Measurements from ENCODE around the gene MORC2. TPM values are rescaled to one million over a fixed set of nuclear protein-coding genes. Genes with fewer than 3 reads are reported as not detected.

Gene MORC2
- total and polyA plus RNA-seq, 5 experiments from 2014 or later: 6.1 to 51.2 (median 22.3) TPM

DNA sequence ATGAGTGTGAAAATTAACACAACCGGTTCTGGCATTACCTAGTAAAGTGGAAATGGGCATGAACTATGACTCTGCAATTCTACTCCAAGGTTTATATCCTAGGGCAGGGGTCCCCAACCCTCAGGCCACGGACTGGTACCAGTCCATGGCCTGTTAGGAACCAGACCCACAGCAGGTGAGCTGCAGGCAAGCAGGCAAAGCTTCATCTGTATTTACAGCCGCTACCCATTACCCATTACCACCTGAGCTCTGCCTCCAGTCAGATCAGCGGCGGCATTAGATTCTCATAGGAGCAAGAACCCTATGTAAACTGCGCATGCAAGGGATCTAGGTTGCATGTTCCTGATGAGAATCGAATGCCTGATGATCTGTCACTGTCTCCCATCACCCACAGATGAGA lies 49.8 kb downstream of the MORC2 start:
- H3K27me3 Mint-ChIP-seq: peaks cover 0 to 2% (median 0%) of the 10 kb centered on the region in 5 donors
- POLR2A ChIA-PET: no interaction called here
- H3K27ac Mint-ChIP-seq: no peak overlapping the region

DNA sequence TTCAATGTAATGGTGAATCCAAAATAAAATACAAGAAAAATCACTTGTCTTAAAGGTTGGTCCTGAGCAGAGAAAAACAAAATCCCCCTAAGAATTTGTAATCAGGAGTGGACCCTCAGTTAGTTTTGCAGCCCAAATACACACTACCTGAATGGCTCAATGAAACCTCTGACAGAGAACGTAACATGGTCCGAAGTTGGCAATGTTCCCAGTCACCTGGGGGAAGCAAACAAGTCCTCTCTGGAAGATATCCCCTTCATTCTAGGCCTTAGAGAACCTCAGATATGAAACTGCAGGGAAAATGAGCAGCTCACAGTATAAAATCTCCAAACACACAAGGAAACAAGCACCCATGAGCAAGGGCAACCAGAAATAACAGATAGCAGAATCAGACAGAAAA lies 58.2 kb downstream of the MORC2 start:
- no peak for DNase-seq
- ATAC-seq: no peak

More for the DNA sequence above, 49.8 kb downstream of the MORC2 start:
- Mint-ChIP-seq H3K9me3 (peaks cover 0 to 7% (median 0%) of the 10 kb centered on the region in 9 donors), H3K4me3 (peak overlapping the region in 1 of 10 donors; percentile 14), H3K4me1 (peaks cover 7 to 25% (median 15%) of the 10 kb centered on the region in 4 donors), H3K36me3 (peaks cover 0 to 16% (median 14%) of the 10 kb centered on the region in 3 donors)
- ATAC-seq (no peak), DNase-seq (no peak)

DNA sequence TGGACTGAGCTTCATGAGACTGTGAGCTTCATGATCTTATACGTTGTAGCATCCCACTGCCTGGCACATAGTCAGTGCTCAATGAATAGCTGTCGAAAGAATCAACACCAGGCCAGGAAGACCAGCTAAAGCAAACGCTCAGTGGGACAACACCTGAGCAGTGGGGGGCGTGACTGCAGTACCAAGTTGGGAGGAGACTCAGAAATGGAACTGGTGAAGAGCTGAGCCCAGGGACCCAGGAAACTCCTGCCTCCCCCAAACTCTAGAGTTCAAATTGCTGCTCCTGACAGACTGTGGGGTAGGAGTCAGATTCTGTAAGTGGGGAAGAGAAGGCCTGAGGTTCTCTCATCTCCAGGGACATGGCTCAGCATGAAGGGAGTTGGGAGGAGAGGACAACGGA lies 59.3 kb downstream of the MORC2 start:
- Mint-ChIP-seq H3K4me1 (peaks cover 0 to 2% (median under 1%) of the 10 kb centered on the region in 4 donors), H3K9me3 (peaks cover 0 to 3% (median 0%) of the 10 kb centered on the region in 9 donors), H3K4me3 (no peak overlapping the region), H3K27me3 (no peaks in the 10 kb centered on the region), H3K36me3 (peaks cover under 1 to 51% (median 26%) of the 10 kb centered on the region in 3 donors), H3K27ac (peak overlapping the region in 2 of 10 donors; percentile 15 to 51)
- no peak for ATAC-seq
- POLR2A ChIA-PET: interaction anchor here (1.3 kb wide), 1 partner anchor 13 kb away, joined by 3 read pairs; no protein-coding TSS in a partner anchor
- DNase-seq: no peak

More for the DNA sequence above, 58.2 kb downstream of the MORC2 start:
- H3K4me1 Mint-ChIP-seq: peaks cover 0 to 2% (median under 1%) of the 10 kb centered on the region in 4 donors
- peak overlapping the region in 1 of 10 donors; percentile 22 for H3K27ac Mint-ChIP-seq
- H3K27me3 Mint-ChIP-seq: no peaks in the 10 kb centered on the region
- peak overlapping the region in 1 of 10 donors; percentile 3 for H3K4me3 Mint-ChIP-seq
- POLR2A ChIA-PET: interaction anchor here (1.3 kb wide), 1 partner anchor 12 kb away, joined by 3 read pairs; no protein-coding TSS in a partner anchor
- H3K9me3 Mint-ChIP-seq: peaks cover 0 to 5% (median 0%) of the 10 kb centered on the region in 9 donors
- peaks cover 0 to 48% (median 21%) of the 10 kb centered on the region in 3 donors for H3K36me3 Mint-ChIP-seq

DNA sequence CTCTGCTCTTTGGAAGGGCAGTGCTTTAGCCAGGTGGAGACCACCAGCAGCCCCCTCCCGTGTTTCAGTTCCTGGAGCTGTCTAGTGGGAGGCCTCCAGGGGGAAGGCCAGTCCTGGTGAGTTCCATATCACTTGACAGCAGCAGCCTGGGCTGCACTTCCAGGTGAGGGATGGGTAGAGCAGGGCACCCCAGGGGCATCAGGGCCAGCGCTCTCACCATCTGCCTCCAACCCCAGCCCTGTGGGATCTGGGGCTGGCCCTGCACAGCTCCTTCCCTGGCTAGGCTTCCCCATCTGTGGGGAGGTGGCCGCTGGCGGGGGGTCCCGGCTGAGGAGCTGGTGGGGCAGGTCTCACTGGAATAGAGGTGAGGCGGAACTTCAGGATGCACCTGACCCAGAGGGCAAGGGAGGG lies 60.5 kb downstream of the MORC2 start:
- DNase-seq (no peak), ATAC-seq (no peak)
- Mint-ChIP-seq H3K4me1 (peaks cover 2 to 4% (median 3%) of the 10 kb centered on the region in 4 donors), H3K27me3 (no peaks in the 10 kb centered on the region), H3K4me3 (no peak overlapping the region), H3K36me3 (peaks cover 6 to 59% (median 26%) of the 10 kb centered on the region in 3 donors), H3K9me3 (peaks cover 0 to 3% (median 0%) of the 10 kb centered on the region in 9 donors), H3K27ac (no peak overlapping the region)
- POLR2A ChIA-PET: interaction anchor here (0.5 to 1.0 kb wide), 2 partner anchors 17 to 162 kb away, joined by 3 to 4 read pairs; no protein-coding TSS in a partner anchor

DNA sequence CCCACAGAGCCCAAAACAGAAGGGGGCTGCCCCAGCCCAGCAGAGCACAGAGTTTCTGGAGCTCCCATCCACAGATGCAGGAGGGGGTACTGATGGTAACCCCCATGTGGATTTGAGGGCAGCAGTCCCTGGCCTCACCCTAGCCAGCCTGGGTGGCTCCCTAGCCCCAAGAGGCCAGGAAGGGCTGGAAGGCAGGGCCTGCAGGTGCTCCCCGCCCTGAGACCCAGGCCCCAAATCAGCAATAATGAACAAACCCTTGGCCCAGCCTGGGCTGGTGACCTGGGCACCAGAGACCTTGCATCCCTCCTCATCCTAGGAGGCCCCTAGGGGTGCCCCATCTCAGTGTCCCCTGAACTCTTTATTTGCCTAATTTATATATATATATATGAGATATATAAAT lies 61.6 kb downstream of the MORC2 start:
- Mint-ChIP-seq H3K27me3 (no peaks in the 10 kb centered on the region), H3K9me3 (peaks cover 0 to under 1% (median 0%) of the 10 kb centered on the region in 9 donors), H3K36me3 (peaks cover 10 to 67% (median 30%) of the 10 kb centered on the region in 3 donors), H3K4me1 (peaks cover 5 to 12% (median 7%) of the 10 kb centered on the region in 4 donors), H3K4me3 (no peak overlapping the region), H3K27ac (no peak overlapping the region)
- ATAC-seq: no peak
- POLR2A ChIA-PET: interaction anchor here (0.6 kb wide), 1 partner anchor 13 kb away, joined by 3 read pairs; no protein-coding TSS in a partner anchor
- no peak for DNase-seq

DNA sequence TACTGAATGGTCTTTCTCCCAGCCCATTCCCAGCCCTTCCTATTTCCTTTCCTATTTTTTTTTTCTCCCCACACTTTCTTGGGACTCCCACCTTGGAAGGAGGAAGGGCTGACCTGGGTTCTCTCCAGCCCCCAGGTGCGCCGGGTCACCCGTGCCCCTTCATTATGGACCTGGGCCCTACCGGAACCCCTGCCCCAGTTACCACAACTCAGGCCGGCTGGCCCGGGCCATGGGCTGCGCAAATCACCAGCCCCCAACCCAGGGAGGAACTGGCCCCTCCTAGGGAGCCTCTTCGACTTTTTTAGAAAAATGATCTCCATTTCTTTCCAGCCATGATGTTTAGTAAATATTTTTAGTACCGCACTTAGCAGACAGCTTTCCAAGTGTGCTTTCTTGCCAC lies 62.2 kb downstream of the MORC2 start:
- ATAC-seq (no peak), DNase-seq (no peak)
- Mint-ChIP-seq H3K4me1 (peaks cover 5 to 12% (median 7%) of the 10 kb centered on the region in 4 donors), H3K27me3 (no peaks in the 10 kb centered on the region), H3K9me3 (no peaks in the 10 kb centered on the region), H3K4me3 (no peak overlapping the region), H3K27ac (no peak overlapping the region), H3K36me3 (peaks cover 10 to 71% (median 34%) of the 10 kb centered on the region in 3 donors)
- POLR2A ChIA-PET: interaction anchor here (0.6 kb wide), 2 partner anchors 13 to 475 kb away, joined by 3 read pairs; no protein-coding TSS in a partner anchor

DNA sequence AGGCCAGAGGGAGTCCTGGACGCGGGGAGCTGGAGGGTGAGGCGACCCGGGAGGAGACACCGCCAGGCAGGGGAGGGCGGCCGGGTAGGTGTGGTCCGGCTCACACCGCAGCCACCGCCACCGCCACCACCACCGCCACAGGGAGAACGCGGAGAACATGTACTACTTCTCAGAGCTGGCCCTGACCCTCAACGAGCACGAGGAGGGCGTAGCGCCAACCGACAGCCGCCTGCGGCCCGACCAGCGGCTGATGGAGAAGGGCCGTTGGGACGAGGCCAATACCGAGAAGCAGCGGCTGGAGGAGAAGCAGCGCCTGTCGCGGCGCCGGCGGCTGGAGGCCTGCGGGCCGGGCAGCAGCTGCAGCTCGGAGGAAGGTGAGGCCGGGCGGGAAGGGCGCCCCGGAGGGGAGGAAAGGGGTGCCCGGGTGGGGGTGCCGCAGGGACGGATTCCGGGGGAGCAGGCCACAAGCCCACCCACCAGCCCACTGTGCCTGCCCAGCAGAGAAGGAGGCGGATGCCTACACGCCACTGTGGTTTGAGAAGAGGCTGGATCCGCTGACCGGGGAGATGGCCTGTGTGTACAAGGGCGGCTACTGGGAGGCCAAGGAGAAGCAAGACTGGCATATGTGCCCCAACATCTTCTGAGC lies 62.8 kb downstream of the MORC2 start:
- Mint-ChIP-seq H3K4me3 (no peak overlapping the region), H3K27ac (no peak overlapping the region), H3K27me3 (no peaks in the 10 kb centered on the region), H3K36me3 (peaks cover 10 to 71% (median 36%) of the 10 kb centered on the region in 3 donors), H3K9me3 (no peaks in the 10 kb centered on the region), H3K4me1 (peaks cover 5 to 12% (median 7%) of the 10 kb centered on the region in 4 donors)
- POLR2A ChIA-PET: interaction anchor here (0.6 kb wide), 1 partner anchor 474 kb away, joined by 3 read pairs; no protein-coding TSS in a partner anchor
- ATAC-seq (no peak), DNase-seq (no peak)

DNA sequence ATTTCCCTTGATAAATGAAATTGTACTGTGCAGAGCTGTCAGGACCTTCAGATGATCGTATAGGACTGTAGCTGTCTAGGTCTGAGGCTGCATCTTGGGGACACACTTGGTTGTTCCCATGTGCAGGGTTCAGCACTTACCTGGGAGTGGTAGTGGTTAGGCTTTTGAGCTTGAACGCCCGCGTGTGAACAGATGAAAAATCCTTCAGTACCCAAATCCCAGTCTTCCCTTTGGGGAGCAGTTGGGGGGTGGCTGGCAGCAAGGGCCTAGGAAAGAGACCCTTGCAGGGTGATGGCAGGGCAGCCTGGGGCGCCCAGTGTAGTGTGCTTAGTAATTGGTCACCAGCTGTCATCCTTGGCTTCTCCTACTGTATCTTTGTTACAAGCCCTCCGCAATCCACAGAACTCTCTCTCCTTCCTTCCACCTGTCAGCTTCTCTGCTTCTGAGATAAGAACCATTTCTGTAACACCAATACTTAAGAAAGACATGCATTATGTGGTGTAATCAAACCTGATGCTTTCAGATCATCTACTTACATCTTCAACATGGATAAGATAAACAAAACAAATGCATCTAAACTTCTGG lies 64.6 kb downstream of the MORC2 start:
- DNase-seq (no peak), ATAC-seq (no peak)
- POLR2A ChIA-PET: no interaction called here
- peak overlapping the region in 2 of 10 donors; percentile 0 to 75 for H3K27ac Mint-ChIP-seq
- no peak overlapping the region for H3K4me3 Mint-ChIP-seq
- peaks cover 0 to 17% (median 3%) of the 10 kb centered on the region in 9 donors for H3K9me3 Mint-ChIP-seq
- peaks cover 20 to 65% (median 42%) of the 10 kb centered on the region in 3 donors for H3K36me3 Mint-ChIP-seq
- no peaks in the 10 kb centered on the region for H3K27me3 Mint-ChIP-seq
- peaks cover 5 to 9% (median 6%) of the 10 kb centered on the region in 4 donors for H3K4me1 Mint-ChIP-seq

DNA sequence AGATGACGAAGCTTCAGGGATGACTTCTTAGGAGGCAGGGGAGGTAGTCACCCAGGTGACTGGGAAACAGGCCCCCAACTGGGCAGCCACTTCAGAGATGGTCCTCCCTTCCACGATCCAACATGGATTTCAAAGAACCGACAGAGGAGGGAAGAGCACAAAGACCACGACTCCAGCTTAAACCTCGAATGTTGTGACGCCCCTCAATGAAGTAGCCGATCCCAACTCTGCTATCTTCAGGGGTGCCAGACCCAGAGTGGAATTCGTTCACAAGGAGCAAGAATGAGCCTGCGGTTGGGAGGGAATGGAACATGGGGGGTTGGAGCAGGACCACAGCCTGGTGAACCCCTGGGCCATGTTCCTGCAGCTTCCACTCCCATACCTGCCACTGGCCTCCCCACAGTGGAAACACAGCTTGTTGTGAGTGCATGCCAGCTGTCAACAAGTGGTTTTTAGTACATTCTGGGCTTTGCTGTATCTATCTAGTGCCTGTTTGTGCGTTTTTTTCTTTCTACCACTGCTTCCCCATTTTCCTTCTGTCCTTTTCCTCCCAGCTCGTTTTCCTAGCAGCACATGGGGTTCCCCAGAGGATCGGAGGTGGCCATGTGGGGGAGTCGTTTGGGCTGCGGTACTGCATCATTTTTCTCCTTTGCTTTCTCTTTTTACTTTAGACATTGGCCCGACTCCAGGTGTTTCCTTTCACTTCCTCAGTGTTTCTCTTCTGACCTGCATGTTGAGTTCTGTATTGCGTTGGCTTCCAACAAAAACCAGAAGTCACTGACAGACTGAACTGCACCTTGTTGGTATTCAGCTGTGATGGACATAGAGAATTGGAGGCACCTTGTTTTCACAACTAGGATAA lies 65.8 kb downstream of the MORC2 start:
- ATAC-seq (no peak), DNase-seq (no peak)
- POLR2A ChIA-PET: no interaction called here
- H3K4me1 Mint-ChIP-seq: peaks cover 5 to 9% (median 6%) of the 10 kb centered on the region in 4 donors
- H3K27ac Mint-ChIP-seq: peak overlapping the region in 6 of 10 donors; percentile 7 to 75 (median 65)
- peaks cover 0 to 18% (median 3%) of the 10 kb centered on the region in 9 donors for H3K9me3 Mint-ChIP-seq
- H3K4me3 Mint-ChIP-seq: peak overlapping the region in 2 of 10 donors; percentile 3 to 25
- peaks cover 20 to 60% (median 45%) of the 10 kb centered on the region in 3 donors for H3K36me3 Mint-ChIP-seq
- no peaks in the 10 kb centered on the region for H3K27me3 Mint-ChIP-seq

DNA sequence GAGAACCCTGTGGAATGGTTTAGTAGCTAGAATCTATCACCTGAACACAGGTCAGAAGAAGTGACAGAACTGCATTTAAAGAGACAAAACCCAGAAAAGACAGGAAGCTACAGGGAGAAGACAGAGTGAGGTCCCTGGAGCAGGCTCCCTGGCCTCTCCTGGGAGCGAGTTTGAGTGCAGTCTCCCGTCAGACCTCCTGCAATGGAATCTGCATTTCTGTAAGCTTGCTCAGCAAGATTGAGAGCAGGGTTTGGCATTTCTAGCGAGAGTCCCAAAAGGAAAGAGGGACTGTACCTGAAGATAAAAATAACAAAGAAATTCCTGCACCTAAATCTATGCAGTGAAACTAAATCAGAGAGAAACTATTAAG lies 74.2 kb downstream of the MORC2 start:
- no peak for DNase-seq
- no peaks in the 10 kb centered on the region for H3K27me3 Mint-ChIP-seq
- H3K4me3 Mint-ChIP-seq: peak overlapping the region in 9 of 10 donors; percentile 58 to 86 (median 70)
- peak overlapping the region; percentile 71 to 94 (median 88) for H3K27ac Mint-ChIP-seq
- peak in 1 of 2 donors; percentile 9 for ATAC-seq
- H3K9me3 Mint-ChIP-seq: peaks cover 0 to 6% (median 0%) of the 10 kb centered on the region in 9 donors
- peaks cover 21 to 38% (median 30%) of the 10 kb centered on the region in 4 donors for H3K4me1 Mint-ChIP-seq
- POLR2A ChIA-PET: interaction anchor here (0.6 kb wide), 1 partner anchor 963 kb away, joined by 4 read pairs; no protein-coding TSS in a partner anchor
- H3K36me3 Mint-ChIP-seq: peaks cover 3 to 17% (median 9%) of the 10 kb centered on the region in 3 donors

DNA sequence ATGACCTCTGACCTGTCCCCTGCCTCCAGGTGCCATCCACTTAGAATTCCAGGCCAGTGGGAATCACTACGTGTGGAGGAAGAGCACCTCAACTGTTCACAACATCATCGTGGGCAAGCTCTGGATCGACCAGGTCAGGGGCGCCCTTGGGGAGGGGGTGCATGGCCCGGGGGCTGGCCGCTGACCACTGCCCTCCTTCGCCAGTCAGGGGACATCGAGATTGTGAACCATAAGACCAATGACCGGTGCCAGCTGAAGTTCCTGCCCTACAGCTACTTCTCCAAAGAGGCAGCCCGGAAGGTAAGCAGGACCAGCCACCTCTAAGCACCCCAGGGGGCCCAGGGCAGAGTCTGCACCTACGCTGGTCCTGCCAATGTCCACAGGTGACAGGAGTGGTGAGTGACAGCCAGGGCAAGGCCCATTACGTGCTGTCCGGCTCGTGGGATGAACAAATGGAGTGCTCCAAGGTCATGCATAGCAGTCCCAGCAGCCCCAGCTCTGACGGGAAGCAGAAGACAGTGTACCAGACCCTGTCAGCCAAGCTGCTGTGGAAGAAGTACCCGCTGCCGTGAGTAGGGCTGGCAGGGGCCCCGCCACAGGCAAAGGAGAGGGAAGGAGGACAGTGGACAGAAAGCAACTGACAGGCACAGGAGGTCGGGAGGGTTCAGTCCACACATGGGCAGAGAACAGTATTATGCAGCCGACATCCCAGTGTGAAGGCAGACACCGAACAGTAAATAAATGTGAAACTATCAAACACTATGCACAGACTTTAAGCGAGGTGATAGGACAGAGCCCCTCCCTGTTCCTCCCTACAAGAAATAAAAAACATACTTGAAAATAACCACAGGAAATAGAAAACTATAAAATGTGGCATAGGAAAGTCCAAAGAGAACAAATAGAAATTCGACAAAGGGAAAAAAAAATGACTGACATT lies 74.9 kb downstream of the MORC2 start:
- peak; percentile 56 to 61 for ATAC-seq
- H3K9me3 Mint-ChIP-seq: peaks cover 0 to 4% (median 0%) of the 10 kb centered on the region in 9 donors
- H3K27ac Mint-ChIP-seq: peak overlapping the region; percentile 71 to 94 (median 88)
- peaks cover 0 to 14% (median 6%) of the 10 kb centered on the region in 3 donors for H3K36me3 Mint-ChIP-seq
- peaks cover 21 to 38% (median 30%) of the 10 kb centered on the region in 4 donors for H3K4me1 Mint-ChIP-seq
- DNase-seq: peak in 2 of 10 donors; percentile 4 to 15
- POLR2A ChIA-PET: interaction anchor here (0.6 kb wide), 1 partner anchor 963 kb away, joined by 4 read pairs; no protein-coding TSS in a partner anchor
- H3K27me3 Mint-ChIP-seq: no peaks in the 10 kb centered on the region
- H3K4me3 Mint-ChIP-seq: peak overlapping the region; percentile 40 to 86 (median 69)
